Peyer's patch (tissue), 4 donors: ENCODE measurements around the gene COTL1. TPM values are rescaled to one million over a fixed set of nuclear protein-coding genes. Genes with fewer than 3 reads are reported as not detected.
"Not testable (repeated sequence)": the region's sequence is repeated elsewhere in the genome, so short reads cannot be mapped to it uniquely, and the experiment has no call there.

Experiments used
- DNase-seq, 3 donors: peaks; one replicate each; pipeline ENCODE4 v3.0.0-alpha.2; 2017 to 2019
- H3K27ac ChIP-seq, 4 donors: fragments of 200-600 bp; sonication (generic); one replicate each; pipeline ENCODE4 v1.5.1; 2016 to 2019
- H3K27me3 ChIP-seq, 2 donors: fragments of 200-600 bp; sonication (generic); one replicate each; pipeline ENCODE4 v1.5.1; 2019
- H3K36me3 ChIP-seq, 3 donors: fragments of 200-600 bp; sonication (generic); one replicate each; pipeline ENCODE4 v1.5.1; 2016 to 2019
- H3K4me1 ChIP-seq, 4 donors: fragments of 200-600 bp; sonication (generic); one replicate each; pipeline ENCODE4 v1.5.1; 2016 to 2019
- H3K4me3 ChIP-seq, 4 donors: fragments of 200-600 bp; sonication (generic); 1 replicate in 3 of 4; 2 replicates in 1 of 4; pipeline ENCODE4 v1.5.1; 2016 to 2019; ENCODE audit warnings: mild to moderate bottlenecking in 1 of 4
- H3K9me3 ChIP-seq, 4 donors: fragments of 200-600 bp; sonication (generic); one replicate each; pipeline ENCODE4 v1.5.1; 2016 to 2019; ENCODE audit warnings: mild to moderate bottlenecking in 1 of 4
- CTCF ChIP-seq, 6 experiments: fragments of 450-650 bp in 4 of 6; fragments of 200-600 bp in 2 of 6; sonication (generic) in 1 of 6; IDR thresholded peaks; one replicate each; pipeline ENCODE4 v1.5.1; 2017 to 2019; ENCODE audit warnings: antibody characterized with exemption in 6 of 6, mild to moderate bottlenecking in 3 of 6, moderate library complexity in 1 of 6
- POLR2A ChIP-seq, 2 donors: fragments of 450-650 bp; IDR thresholded peaks; one replicate each; pipeline ENCODE4 v1.5.1; 2017; ENCODE audit warnings: antibody characterized with exemption in 2 of 2, mild to moderate bottlenecking in 2 of 2, moderate library complexity in 2 of 2
- total RNA-seq, 4 donors: library from RNA; depleted of rRNA; stranded (reverse); fragments of >200 nt; gene quantifications; one replicate each; pipeline ENCODE4 v1.1.0, GENCODE V29; 2016

COTL1 gene
- total RNA-seq, 4 donors from 2014 or later = 29.6 to 84.2 (median 43.1) TPM

GRCh38 chr16:84559311-84559932, 58.5 kb downstream of the COTL1 start:
- DNase-seq = peak in 2 of 3 donors; percentile 79 to 80
- no peaks in the 10 kb centered on the region for H3K27me3 ChIP-seq
- peak overlapping the region in 1 of 4 donors; percentile 1 for H3K4me3 ChIP-seq
- peaks cover 0 to 15% (median 1%) of the 10 kb centered on the region in 4 donors for H3K4me1 ChIP-seq
- H3K36me3 ChIP-seq = no peaks in the 10 kb centered on the region
- H3K27ac ChIP-seq = peak overlapping the region in 3 of 4 donors; percentile 32 to 84 (median 67)
- H3K9me3 ChIP-seq = no peaks in the 10 kb centered on the region
- TF ChIP-seq CTCF (IDR thresholded peaks at IDR 0.05) = peak in 1 of 6 experiments; percentile 19
- TF ChIP-seq POLR2A (IDR thresholded peaks at IDR 0.05) = no peak

GRCh38 chr16:84558850-84559249, 59.0 kb downstream of the COTL1 start:
- peak overlapping the region in 2 of 4 donors; percentile 67 to 84 for H3K27ac ChIP-seq
- H3K4me3 ChIP-seq, H3K36me3 ChIP-seq, H3K27me3 ChIP-seq, H3K9me3 ChIP-seq, DNase-seq: not testable (repeated sequence)
- H3K4me1 ChIP-seq = peaks cover 0 to 15% (median 1%) of the 10 kb centered on the region in 4 donors

- DNase-seq = no peak
- Histone ChIP-seq H3K9me3 (no peaks in the 10 kb centered on the region), H3K27ac (no peak overlapping the region), H3K4me3 (no peak overlapping the region), H3K27me3 (no peaks in the 10 kb centered on the region), H3K36me3 (no peaks in the 10 kb centered on the region), H3K4me1 (peaks cover 0 to 8% (median 1%) of the 10 kb centered on the region in 4 donors)
- TF ChIP-seq CTCF (IDR thresholded peaks at IDR 0.05) (no peak), POLR2A (IDR thresholded peaks at IDR 0.05) (no peak)
These were observed 60.4 kb downstream of the COTL1 start for GRCh38 chr16:84557504-84557903.

- no peak for DNase-seq
- Histone ChIP-seq H3K9me3 (no peaks in the 10 kb centered on the region), H3K27ac (no peak overlapping the region), H3K4me3 (no peak overlapping the region), H3K36me3 (no peaks in the 10 kb centered on the region), H3K27me3 (no peaks in the 10 kb centered on the region), H3K4me1 (peaks cover 0 to 3% (median under 1%) of the 10 kb centered on the region in 4 donors)
- TF ChIP-seq CTCF (IDR thresholded peaks at IDR 0.05) = no peak
- TF ChIP-seq POLR2A (IDR thresholded peaks at IDR 0.05) = no peak
These were observed 60.8 kb downstream of the COTL1 start for GRCh38 chr16:84557059-84557458.

- H3K27ac ChIP-seq = no peak overlapping the region
- no peak for DNase-seq
These were observed 62.3 kb downstream of the COTL1 start for GRCh38 chr16:84555418-84556196.

More at GRCh38 chr16:84555418-84556196, 62.3 kb downstream of the COTL1 start:
- Histone ChIP-seq H3K4me3 (no peak overlapping the region), H3K9me3 (no peaks in the 10 kb centered on the region), H3K36me3 (no peaks in the 10 kb centered on the region), H3K4me1 (no peaks in the 10 kb centered on the region), H3K27me3 (no peaks in the 10 kb centered on the region)
- no peak for TF ChIP-seq CTCF (IDR thresholded peaks at IDR 0.05)
- TF ChIP-seq POLR2A (IDR thresholded peaks at IDR 0.05) = no peak
